Mesodermal cell (in vitro differentiated cells): ENCODE results near the gene SULT4A1.

Source experiments
- H3K27ac ChIP-seq: 2 replicates; pipeline ENCODE4 v1.7.0; 2013; ENCODE audit warnings: mild to moderate bottlenecking, low read depth, low read length, moderate library complexity; ENCODE audit not compliant: severe bottlenecking
- H3K36me3 ChIP-seq: 2 replicates; pipeline ENCODE4 v1.7.1; 2013; ENCODE audit warnings: mild to moderate bottlenecking, low read length, moderate library complexity; ENCODE audit not compliant: control insufficient read depth, insufficient read depth
- H3K4me1 ChIP-seq: one replicate; pipeline ENCODE4 v1.7.1; 2013; ENCODE audit warnings: mild to moderate bottlenecking, low read length; ENCODE audit not compliant: insufficient read depth, control insufficient read depth, poor library complexity, severe bottlenecking
- H3K4me3 ChIP-seq: 2 replicates; pipeline ENCODE4 v1.7.0; 2013; ENCODE audit warnings: low read length, control low read depth, mild to moderate bottlenecking; ENCODE audit not compliant: insufficient read depth, poor library complexity, severe bottlenecking; ENCODE audit errors: extremely low read depth
- H3K9me3 ChIP-seq: 2 replicates; pipeline ENCODE4 v1.7.1; 2013; ENCODE audit warnings: mild to moderate bottlenecking, low read length, moderate library complexity; ENCODE audit not compliant: control insufficient read depth
- WGBS, 2 experiments: methylation state at CpG; one replicate each; pipeline ENCODE4 v1.1.5; 2013; ENCODE audit warnings: missing lambda C conversion rate in 2 of 2; ENCODE audit not compliant: insufficient coverage in 2 of 2; 5-methylcytosine and 5-hydroxymethylcytosine counted together

SULT4A1 gene

GRCh38 chr22:43851979-43852307, 10.4 kb downstream of the SULT4A1 start:
- no peak overlapping the region for H3K27ac ChIP-seq
- H3K9me3 ChIP-seq = no peaks in the 10 kb centered on the region
- no peaks in the 10 kb centered on the region for H3K36me3 ChIP-seq
- no peak overlapping the region for H3K4me3 ChIP-seq
- 45 to 83% methylated on average over 2 to 3 of the region's 3 CpGs for WGBS, 2 experiments
- H3K4me1 ChIP-seq = no peaks in the 10 kb centered on the region

DNA sequence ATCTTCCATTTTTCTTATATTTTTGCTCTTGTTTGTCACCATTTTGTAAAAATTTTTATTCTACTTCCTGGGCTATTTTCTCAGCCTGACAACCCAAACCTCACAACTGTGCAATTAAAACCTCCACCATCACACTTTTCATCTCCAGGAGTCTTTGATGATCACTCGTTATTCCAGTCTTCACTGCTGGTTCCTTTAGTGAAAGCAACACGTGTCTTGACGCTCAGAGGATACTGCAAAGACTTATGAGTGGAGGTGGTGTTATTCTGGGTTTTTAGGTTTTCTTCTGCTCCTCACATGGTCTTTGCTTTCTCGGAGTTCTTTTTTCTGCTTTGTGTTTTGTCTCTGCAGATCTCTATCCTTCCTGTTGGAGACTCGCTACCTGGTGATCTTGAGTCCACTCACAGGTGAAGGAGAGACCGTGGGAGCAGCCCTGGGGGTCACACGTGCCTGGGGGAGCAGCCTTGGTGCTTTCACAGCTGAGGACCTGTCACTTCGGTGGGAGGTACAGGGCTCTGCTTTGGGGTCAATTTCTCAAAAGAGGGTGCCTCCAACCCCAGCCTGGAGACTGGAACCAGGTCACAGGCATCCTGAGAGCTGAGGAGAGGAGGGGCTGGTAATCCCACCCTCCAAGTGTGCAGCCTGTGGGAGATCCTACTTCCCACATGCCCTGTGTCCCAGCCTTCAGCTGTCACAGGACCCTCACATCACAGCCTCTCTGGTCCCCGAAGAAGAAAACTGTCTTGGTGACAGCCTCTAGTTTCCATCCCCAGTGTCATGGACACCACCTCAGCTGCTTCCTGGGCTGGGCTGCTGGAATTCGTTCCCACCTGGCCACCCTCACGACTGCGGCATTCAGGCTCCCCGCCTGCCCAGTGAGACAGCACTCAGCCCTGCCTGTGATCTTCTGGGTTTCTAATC, 11.0 kb downstream of the SULT4A1 start:
- Histone ChIP-seq H3K36me3 (no peaks in the 10 kb centered on the region), H3K4me1 (no peaks in the 10 kb centered on the region), H3K4me3 (no peak overlapping the region), H3K9me3 (no peaks in the 10 kb centered on the region), H3K27ac (no peak overlapping the region)
- 79 to 82% methylated on average over 10 to 11 of the region's 13 CpGs for WGBS, 2 experiments

- no peaks in the 10 kb centered on the region for H3K36me3 ChIP-seq
- 86 to 88% methylated on average over 12 of the region's 12 CpGs for WGBS, 2 experiments
- H3K9me3 ChIP-seq = no peaks in the 10 kb centered on the region
- H3K4me1 ChIP-seq = no peaks in the 10 kb centered on the region
- H3K4me3 ChIP-seq = no peak overlapping the region
- H3K27ac ChIP-seq = no peak overlapping the region
These were observed 11.8 kb downstream of the SULT4A1 start for GRCh38 chr22:43850529-43850928.

GRCh38 chr22:43849731-43850130, 12.6 kb downstream of the SULT4A1 start:
- WGBS, 2 experiments = 88 to 95% methylated on average over 9 to 13 of the region's 13 CpGs
- Histone ChIP-seq H3K4me3 (no peak overlapping the region), H3K4me1 (no peaks in the 10 kb centered on the region), H3K36me3 (no peaks in the 10 kb centered on the region), H3K9me3 (no peaks in the 10 kb centered on the region), H3K27ac (no peak overlapping the region)

DNA sequence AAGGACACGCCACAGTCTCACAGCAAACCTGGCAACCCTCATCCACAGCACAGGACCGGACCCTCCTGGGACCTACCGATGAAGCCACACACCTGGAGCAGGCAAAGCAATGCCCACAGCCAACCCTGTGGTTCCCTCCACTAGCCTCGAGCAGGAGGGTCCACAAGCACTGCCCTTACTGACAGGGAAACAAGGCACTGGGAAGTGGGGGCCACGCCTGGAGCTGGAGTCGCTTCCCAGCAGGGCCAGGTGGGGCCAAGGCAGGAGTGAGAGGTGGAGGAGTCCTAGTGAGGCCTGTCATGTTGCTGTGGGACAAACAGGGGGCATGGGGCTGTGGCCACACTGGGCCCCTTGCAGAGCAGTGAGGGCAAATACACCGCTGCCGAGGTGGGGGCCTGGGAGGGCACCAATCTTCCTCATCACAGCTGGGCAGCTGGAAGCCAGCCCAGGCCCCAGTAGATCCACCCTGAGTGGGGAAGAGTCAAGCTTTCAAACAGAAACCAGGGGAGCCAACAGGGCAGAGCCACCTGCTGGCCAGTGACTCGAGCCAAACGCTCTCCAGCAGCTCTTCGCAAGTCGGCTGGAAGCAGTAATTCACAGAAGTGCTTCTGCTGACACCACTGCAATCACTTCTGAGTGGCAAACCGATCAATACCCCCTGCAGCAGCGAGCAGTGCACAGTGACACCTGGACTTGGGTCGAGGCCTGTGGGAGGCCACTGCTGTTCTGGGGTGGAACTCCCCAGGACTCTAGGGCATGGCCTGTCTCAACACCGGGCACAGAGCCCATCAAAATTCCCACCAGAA, 13.7 kb downstream of the SULT4A1 start:
- WGBS, 2 experiments = 54 to 67% methylated on average over 13 to 15 of the region's 16 CpGs
- H3K36me3 ChIP-seq = no peaks in the 10 kb centered on the region
- H3K4me3 ChIP-seq = no peak overlapping the region
- H3K9me3 ChIP-seq = no peaks in the 10 kb centered on the region
- H3K27ac ChIP-seq = no peak overlapping the region
- H3K4me1 ChIP-seq = no peaks in the 10 kb centered on the region

DNA sequence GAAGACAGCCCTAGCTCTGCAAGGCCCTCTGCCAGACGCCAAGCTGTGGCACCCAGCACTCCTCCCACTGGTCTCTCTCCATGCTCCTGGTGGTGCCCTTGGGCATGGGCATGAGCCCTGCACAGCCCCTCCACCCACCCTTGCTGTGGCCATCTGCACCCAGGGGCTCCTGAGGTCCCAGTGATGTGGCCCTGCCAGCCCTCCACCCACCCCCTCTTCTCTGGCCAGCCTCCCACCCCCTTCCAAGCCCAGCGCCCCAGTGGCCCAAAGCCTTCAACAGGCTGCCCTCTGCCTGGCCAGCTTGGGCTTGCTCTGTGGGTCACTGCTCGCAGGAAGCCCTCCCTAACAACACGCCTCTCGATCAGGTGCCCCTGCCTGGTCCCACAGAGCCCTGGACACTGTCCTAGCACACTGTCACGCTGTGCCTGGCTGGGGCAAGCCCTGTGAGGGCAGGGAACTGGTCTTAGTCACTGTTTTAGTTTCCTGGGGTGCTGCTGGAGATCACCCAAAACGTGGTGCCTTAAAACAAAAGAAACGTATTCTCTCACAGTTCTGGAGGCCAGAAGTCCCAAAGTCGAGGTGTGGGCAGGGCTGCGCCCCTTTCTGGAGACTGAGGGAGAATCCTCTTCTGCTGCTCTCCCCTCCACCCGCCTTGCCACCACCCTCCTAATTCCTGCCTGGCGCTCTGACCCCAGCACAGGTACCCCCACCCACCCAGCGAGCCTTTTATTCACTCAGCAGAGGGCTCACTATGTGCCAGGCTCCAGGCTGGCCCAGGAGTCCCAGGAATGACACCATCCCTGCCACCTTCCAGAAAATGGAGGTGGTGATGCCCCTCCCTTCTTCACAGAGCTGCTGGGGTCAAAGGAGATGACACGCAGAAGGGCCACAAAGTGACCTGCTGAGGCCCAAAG, 14.7 kb downstream of the SULT4A1 start:
- H3K9me3 ChIP-seq = no peaks in the 10 kb centered on the region
- no peak overlapping the region for H3K27ac ChIP-seq
- H3K4me1 ChIP-seq = no peaks in the 10 kb centered on the region
- H3K4me3 ChIP-seq = no peak overlapping the region
- WGBS, 2 experiments = 82 to 93% methylated on average over 8 to 10 of the region's 14 CpGs
- no peaks in the 10 kb centered on the region for H3K36me3 ChIP-seq

DNA sequence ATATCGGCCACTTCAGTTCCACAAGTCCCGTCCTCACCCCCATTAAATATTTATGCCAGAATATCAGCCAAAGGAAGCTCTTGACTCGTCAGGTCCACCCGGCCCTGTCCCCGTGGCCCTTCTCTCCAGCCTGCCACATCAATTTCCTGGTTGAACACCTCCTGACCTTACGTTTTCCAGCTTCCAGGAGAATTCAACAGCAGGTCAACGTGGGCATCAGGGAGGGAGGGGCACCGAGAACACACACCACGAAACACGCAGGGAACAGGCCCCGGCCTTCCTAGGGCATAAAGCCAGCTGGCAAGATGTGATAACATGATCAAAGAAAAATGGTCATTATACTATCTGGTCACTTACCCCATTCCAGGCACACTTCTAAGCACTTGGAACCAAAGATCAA, 15.3 kb downstream of the SULT4A1 start:
- no peaks in the 10 kb centered on the region for H3K36me3 ChIP-seq
- no peaks in the 10 kb centered on the region for H3K9me3 ChIP-seq
- 97 to 98% methylated on average over 9 to 11 of the region's 11 CpGs for WGBS, 2 experiments

DNA sequence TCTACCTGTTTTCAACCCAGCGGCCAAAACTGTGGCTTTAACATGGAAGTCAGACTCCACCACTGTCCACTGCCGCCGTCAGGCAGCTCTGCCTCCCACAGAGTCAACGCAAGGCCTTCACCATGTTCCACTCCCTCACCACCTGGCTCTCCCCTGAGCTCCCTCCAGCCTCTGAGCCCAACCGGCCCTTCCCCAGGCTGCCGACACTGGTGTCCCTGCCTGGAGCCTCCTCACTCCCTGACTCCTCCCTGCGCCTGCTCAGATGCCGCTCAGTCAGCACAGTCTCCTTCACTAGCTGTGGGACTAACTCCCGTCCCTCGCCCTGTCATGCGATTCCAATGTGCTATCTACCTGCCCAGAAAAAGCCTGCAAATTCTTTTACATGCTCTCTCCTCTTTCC, 16.3 kb downstream of the SULT4A1 start:
- no peak overlapping the region for H3K4me3 ChIP-seq
- no peaks in the 10 kb centered on the region for H3K9me3 ChIP-seq
- no peaks in the 10 kb centered on the region for H3K36me3 ChIP-seq
- H3K4me1 ChIP-seq = no peaks in the 10 kb centered on the region
- WGBS, 2 experiments = 79 to 84% methylated on average over 11 of the region's 11 CpGs
- H3K27ac ChIP-seq = no peak overlapping the region

More for the DNA sequence above, 15.3 kb downstream of the SULT4A1 start:
- Histone ChIP-seq H3K27ac (no peak overlapping the region), H3K4me3 (no peak overlapping the region), H3K4me1 (no peaks in the 10 kb centered on the region)

GRCh38 chr22:43844560-43845545, 17.5 kb downstream of the SULT4A1 start:
- Histone ChIP-seq H3K9me3 (no peaks in the 10 kb centered on the region), H3K27ac (no peak overlapping the region), H3K36me3 (no peaks in the 10 kb centered on the region), H3K4me1 (no peaks in the 10 kb centered on the region), H3K4me3 (no peak overlapping the region)
- 90% methylated on average over 30 to 31 of the region's 31 CpGs for WGBS, 2 experiments
